Measurements from ENCODE around the gene SCML2. TPM values are rescaled to one million over a fixed set of nuclear protein-coding genes. Genes with fewer than 3 reads are reported as not detected.
"Not testable (repeated sequence)": the region's sequence is repeated elsewhere in the genome, so short reads cannot be mapped to it uniquely, and the experiment has no call there.

Gene SCML2
- total RNA-seq, 1 donor from 2014 or later = 0.80 TPM

DNA sequence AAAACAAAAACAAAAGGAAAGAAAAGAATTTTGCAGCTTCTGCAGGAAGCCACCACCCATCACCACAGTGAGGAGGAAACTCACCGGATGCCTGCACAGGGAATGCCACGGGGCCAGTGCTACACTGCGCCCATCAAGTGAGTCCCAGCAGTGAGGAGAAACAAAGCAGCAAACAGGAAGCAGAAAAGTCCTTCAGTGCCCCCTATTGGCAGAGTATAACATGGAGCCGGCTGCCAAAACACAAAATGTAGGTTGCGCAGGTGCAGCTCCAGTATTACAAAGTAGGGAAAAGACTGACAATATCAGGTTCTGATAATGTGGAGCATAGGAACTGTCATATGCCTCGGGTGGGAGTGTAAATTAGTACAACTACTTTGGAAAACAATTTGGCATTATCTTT, 23.3 kb upstream of the SCML2 start:
- no peaks in the 10 kb centered on the region for H3K9me3 ChIP-seq

DNA sequence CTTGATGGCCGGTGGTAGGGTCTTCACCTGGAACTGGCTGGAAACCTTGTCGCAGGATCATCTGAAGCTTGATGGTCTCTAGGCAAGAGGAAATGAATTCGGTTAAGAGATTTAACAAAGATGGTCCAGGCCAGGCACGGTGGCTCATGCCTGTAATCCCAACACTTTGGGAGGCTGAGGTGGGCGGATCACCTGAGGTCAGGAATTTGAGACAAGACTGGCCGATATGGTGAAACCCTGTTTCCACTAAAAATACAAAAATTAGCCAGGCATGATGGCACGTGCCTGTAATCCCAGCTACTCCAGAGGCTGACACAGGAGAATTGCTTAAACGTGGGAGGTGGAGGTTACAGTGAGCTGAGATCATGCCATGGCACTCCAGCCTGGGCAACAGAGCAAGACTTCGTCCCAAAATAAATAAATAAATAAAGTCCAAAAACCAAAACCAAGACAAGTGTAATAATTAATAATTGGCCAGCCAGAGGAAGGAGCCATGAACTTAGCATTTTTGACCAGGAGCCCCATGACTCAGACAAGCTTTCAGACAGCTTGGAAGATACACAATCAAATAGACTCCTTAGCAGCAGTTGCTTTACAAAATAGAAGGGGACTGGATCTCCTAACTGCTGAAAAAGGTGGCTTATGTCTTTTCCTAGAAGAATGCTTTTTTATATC, 20.8 kb upstream of the SCML2 start:
- H3K9me3 ChIP-seq; H3K4me1 ChIP-seq; H3K4me3 ChIP-seq; ATAC-seq; H3K36me3 ChIP-seq; intact Hi-C loops (cut with DNase I); H3K27ac ChIP-seq; DNase-seq; H3K27me3 ChIP-seq (ENCODE audit: low read depth): not testable (repeated sequence)

More for the DNA sequence above, 23.3 kb upstream of the SCML2 start:
- peak; percentile 42 for TF ChIP-seq CTCF (IDR thresholded peaks at IDR 0.05)
- H3K27me3 ChIP-seq (ENCODE audit: low read depth) = no peaks in the 10 kb centered on the region
- H3K36me3 ChIP-seq = no peaks in the 10 kb centered on the region
- no peak for DNase-seq
- ATAC-seq = peak; percentile 57 to 59
- H3K27ac ChIP-seq = no peak overlapping the region
- intact Hi-C loops (cut with DNase I) = no loop called here
- H3K4me1 ChIP-seq = no peaks in the 10 kb centered on the region
- no peak overlapping the region for H3K4me3 ChIP-seq

- intact Hi-C loops (cut with DNase I); DNase-seq; H3K27ac ChIP-seq; ATAC-seq; H3K27me3 ChIP-seq (ENCODE audit: low read depth); H3K4me1 ChIP-seq; H3K4me3 ChIP-seq; H3K36me3 ChIP-seq; H3K9me3 ChIP-seq: not testable (repeated sequence)
Observed at GRCh38 chrX:18369096-18369495, 14.6 kb upstream of the SCML2 start.

GRCh38 chrX:18368402-18368801, 13.9 kb upstream of the SCML2 start:
- TF ChIP-seq CTCF (IDR thresholded peaks at IDR 0.05) = no peak
- Histone ChIP-seq H3K4me3 (no peak overlapping the region), H3K4me1 (no peaks in the 10 kb centered on the region), H3K27ac (no peak overlapping the region), H3K9me3 (no peaks in the 10 kb centered on the region), H3K27me3 (ENCODE audit: low read depth) (no peaks in the 10 kb centered on the region), H3K36me3 (no peaks in the 10 kb centered on the region)
- ATAC-seq (no peak), DNase-seq (no peak)
- intact Hi-C loops (cut with DNase I) = no loop called here

DNA sequence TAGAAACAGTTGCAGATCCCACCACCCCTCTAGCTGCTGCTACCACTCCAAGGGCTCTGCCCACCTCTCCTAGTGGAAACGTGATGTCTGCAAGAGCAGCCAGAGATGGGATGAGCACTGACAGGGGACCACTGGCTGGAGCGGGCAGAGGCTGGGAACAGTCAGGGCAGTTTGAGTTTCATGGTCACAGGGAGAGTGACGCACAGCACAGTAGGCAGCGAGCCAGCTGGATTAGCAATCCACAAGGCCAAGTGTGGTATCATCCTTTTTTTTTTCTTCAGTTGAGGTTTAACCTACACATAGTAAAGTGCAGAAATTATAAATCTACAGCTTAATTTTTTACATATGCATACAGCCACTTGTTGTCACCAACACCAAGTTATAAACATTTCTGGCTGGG, 6.4 kb upstream of the SCML2 start:
- ATAC-seq (no peak), DNase-seq (no peak)
- no peak overlapping the region for H3K4me3 ChIP-seq
- no peak overlapping the region for H3K27ac ChIP-seq
- no peaks in the 10 kb centered on the region for H3K27me3 ChIP-seq (ENCODE audit: low read depth)
- H3K36me3 ChIP-seq = no peaks in the 10 kb centered on the region
- no peak for TF ChIP-seq CTCF (IDR thresholded peaks at IDR 0.05)
- intact Hi-C loops (cut with DNase I) = no loop called here
- H3K9me3 ChIP-seq = no peaks in the 10 kb centered on the region
- no peaks in the 10 kb centered on the region for H3K4me1 ChIP-seq

DNA sequence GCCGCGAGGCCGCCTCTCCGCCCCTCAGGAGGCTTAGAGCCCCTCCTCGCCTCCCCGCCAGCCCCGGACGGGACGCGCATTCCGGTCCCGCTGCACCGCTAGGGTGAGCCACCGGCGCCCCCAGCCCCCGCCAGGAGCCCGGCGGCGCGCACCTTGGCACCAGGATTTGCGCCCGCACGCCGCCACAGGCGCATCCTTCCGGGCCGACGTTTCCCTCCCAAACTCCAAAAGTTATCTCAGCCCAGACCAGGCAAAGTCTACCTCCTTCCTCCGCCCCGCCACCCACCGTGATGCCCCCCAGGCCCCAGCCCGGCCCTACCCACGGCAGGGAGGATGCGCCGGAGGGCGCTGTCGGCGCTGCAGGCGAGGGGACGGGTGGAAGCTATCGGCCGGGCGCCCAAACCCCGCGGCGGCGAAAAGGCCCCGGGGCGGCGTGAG, 538 bp downstream of the SCML2 start:
- H3K36me3 ChIP-seq = no peaks in the 10 kb centered on the region
- ATAC-seq = peak; percentile 42 to 72
- H3K27me3 ChIP-seq (ENCODE audit: low read depth) = no peaks in the 10 kb centered on the region
- peak overlapping the region; percentile 62 for H3K4me3 ChIP-seq
- no peak for DNase-seq
- no peaks in the 10 kb centered on the region for H3K9me3 ChIP-seq
- peak; percentile 7 for TF ChIP-seq CTCF (IDR thresholded peaks at IDR 0.05)
- no peak overlapping the region for H3K27ac ChIP-seq
- H3K4me1 ChIP-seq = no peaks in the 10 kb centered on the region
- intact Hi-C loops (cut with DNase I) = no loop called here
